ENCODE measurements around the gene MEIG1. TPM values are rescaled to one million over a fixed set of nuclear protein-coding genes. Genes with fewer than 3 reads are reported as not detected.
"Not testable (repeated sequence)": the region's sequence is repeated elsewhere in the genome, so short reads cannot be mapped to it uniquely, and the experiment has no call there.

Gene MEIG1
- total and polyA plus RNA-seq, 9 donors: 0.67 to 0.69 TPM; not detected in 7

DNA sequence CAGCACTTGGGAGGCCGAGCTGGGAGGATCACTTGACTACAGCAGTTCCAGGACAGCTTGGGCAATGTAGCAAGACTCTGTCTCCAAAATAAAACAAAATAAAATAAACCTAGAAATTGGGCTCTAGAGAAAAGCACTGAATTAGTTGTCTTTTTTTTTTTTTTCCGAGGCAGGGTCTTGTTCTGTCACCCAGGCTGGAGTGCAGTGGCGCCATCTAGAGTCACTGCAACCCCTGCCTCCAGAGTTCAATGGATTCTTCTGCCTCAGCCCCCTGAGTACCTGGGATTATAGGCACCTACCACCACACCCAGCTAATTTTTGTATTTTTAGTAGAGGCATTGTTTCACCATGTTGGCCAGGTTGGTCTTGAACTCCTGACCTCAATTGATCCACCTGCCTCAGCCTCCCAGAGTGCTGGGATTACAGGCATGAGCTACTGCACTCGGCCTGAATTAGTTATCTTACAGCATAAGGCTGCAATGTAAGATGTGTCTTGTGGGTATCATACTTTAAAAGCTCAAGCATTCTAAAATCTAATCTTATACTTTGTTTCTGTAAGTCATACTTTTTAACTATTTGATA is 12.8 kb downstream of the MEIG1 start:
- no peaks in the 10 kb centered on the region for H3K9me3 ChIP-seq
- intact Hi-C loops (cut with DNase I): no loop called here
- no peak for DNase-seq
- no peaks in the 10 kb centered on the region for H3K36me3 ChIP-seq
- 53 to 56% (median 55%) methylated on average over 4 of the region's 4 CpGs for WGBS, 3 donors
- no peak overlapping the region for H3K4me3 ChIP-seq
- TF ChIP-seq POLR2A (IDR thresholded peaks at IDR 0.05): no peak
- TF ChIP-seq CTCF (IDR thresholded peaks at IDR 0.05): no peak
- no peak for TF ChIP-seq EP300 (IDR thresholded peaks at IDR 0.05)
- no peak overlapping the region for H3K27ac ChIP-seq
- no peaks in the 10 kb centered on the region for H3K4me1 ChIP-seq (ENCODE audit: insufficient read depth)
- no peaks in the 10 kb centered on the region for H3K27me3 ChIP-seq

DNA sequence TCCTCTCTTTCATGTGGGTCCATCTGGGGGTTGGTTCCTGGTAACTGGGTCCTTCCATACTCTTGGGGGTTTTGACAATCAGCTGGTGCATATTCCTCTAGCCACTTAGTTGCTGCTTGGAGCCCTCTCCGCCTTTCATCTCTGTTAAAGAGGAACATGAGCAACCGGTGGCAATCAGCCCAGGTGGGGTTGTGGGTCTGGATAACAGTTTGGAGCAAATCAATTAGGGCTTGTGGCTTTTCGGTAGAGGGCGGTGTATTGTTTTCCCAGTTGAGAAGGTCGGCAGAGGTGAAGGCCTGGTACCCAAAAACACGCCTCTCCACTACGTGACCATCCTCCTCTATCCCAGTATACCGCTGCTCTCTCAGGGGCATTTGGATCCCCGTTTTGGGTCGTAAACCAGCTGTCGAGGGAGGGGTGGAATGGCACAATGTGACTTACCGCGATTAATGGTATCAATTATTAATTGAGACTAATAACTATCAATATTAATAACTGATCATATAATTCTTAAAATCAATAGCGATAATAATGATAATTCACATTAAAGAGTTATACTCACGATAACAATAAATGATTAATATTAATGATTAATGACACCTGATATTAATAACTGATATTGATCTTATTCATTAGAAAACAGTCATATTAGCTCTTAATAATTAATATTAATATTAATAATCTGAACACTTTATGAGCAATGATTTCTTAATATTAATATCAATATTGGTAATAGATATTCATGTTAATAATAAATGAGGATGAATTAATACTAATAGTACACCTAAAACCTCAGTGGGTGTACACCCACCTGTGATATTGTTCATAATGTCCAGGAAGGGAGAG is 15.2 kb downstream of the MEIG1 start:
- DNase-seq; H3K4me1 ChIP-seq (ENCODE audit: insufficient read depth); H3K4me3 ChIP-seq; H3K27me3 ChIP-seq; H3K9me3 ChIP-seq; intact Hi-C loops (cut with DNase I); H3K27ac ChIP-seq; H3K36me3 ChIP-seq: not testable (repeated sequence)
- WGBS, 3 donors: 39 to 58% (median 44%) methylated on average over 15 of the region's 15 CpGs

DNA sequence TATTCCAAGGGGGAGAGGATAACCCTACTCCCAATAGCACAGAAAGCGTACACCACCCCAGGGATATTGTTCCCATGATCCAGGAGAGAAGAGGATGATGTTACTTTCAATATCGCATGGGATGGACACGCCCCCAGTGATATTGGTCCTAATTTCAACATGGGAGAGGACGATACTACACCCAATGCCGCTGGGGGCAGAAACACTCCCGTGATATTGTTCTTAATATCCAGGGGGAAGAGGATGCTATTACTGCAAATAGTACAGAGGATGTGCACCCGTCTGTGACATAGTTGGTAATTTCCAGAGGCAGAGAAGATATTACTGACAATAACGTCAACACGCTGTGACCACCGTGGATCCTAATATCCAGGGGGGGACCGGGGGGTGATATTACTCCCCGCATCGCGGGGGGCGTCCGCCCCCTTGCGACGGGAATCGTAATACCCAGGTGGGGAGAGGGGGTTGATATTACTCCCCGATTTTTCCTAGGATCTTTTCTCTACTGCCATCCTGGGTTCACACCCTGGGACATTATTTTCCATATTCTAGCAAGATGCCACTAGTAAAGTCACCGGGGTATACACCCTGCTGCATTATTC is 16.6 kb downstream of the MEIG1 start:
- no peaks in the 10 kb centered on the region for H3K27me3 ChIP-seq
- intact Hi-C loops (cut with DNase I): no loop called here
- no peak overlapping the region for H3K27ac ChIP-seq
- no peaks in the 10 kb centered on the region for H3K36me3 ChIP-seq
- WGBS, 3 donors: 24 to 39% (median 31%) methylated on average over 21 of the region's 21 CpGs
- no peak for DNase-seq
- no peak for TF ChIP-seq EP300 (IDR thresholded peaks at IDR 0.05)
- TF ChIP-seq CTCF (IDR thresholded peaks at IDR 0.05): no peak
- TF ChIP-seq POLR2A (IDR thresholded peaks at IDR 0.05): no peak
- no peak overlapping the region for H3K4me3 ChIP-seq
- no peaks in the 10 kb centered on the region for H3K9me3 ChIP-seq
- no peaks in the 10 kb centered on the region for H3K4me1 ChIP-seq (ENCODE audit: insufficient read depth)

DNA sequence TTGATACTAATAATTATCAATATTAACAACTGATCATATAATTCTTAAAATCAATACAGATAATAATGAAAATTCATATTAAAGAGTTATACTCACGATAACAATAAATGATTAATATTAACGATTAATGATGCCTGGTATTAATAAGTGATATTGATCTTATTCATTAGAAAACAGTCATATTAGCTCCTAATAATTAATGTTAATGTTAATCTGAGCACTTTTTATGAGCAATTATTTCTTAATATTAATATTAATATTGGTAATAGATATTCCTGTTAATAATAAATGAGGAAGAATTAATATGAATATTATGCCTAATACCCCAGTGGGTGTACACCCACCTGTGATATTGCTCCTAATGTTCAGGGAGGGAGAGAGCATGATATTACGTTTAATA is 23.6 kb downstream of the MEIG1 start:
- no peaks in the 10 kb centered on the region for H3K27me3 ChIP-seq
- 90 to 93% (median 93%) methylated on average over 3 of the region's 3 CpGs for WGBS, 3 donors
- no peaks in the 10 kb centered on the region for H3K4me1 ChIP-seq (ENCODE audit: insufficient read depth)
- H3K36me3 ChIP-seq: no peaks in the 10 kb centered on the region
- no peak overlapping the region for H3K27ac ChIP-seq
- TF ChIP-seq POLR2A (IDR thresholded peaks at IDR 0.05): no peak
- no peak for TF ChIP-seq CTCF (IDR thresholded peaks at IDR 0.05)
- no peak for TF ChIP-seq EP300 (IDR thresholded peaks at IDR 0.05)
- H3K4me3 ChIP-seq: no peak overlapping the region
- no peaks in the 10 kb centered on the region for H3K9me3 ChIP-seq
- no peak for DNase-seq
- intact Hi-C loops (cut with DNase I): no loop called here

DNA sequence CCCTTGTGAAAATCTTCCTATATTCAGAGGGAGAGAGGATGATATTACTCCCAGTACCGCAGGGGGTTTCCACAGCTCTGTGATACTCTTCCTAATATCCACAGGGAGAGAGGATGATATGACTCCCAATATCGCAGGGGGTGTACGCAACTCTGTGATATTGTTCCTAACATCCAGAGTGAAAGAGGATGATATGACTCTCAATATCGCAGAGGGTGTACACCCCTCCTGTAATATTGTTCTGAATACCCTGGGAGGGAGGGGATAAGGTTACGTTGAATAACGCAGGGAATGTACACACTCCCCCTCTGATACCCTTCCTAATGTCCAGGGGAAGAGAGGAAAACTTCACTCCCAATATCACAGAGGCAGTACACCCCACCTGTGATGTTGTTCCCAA is 30.4 kb downstream of the MEIG1 start:
- 76 to 88% (median 82%) methylated on average over 6 of the region's 6 CpGs for WGBS, 3 donors
- H3K4me3 ChIP-seq; H3K36me3 ChIP-seq; H3K9me3 ChIP-seq; intact Hi-C loops (cut with DNase I); H3K27me3 ChIP-seq; H3K4me1 ChIP-seq (ENCODE audit: insufficient read depth); H3K27ac ChIP-seq; DNase-seq: not testable (repeated sequence)

- H3K9me3 ChIP-seq; H3K36me3 ChIP-seq; H3K27ac ChIP-seq; H3K4me3 ChIP-seq; intact Hi-C loops (cut with DNase I); DNase-seq; H3K27me3 ChIP-seq; H3K4me1 ChIP-seq (ENCODE audit: insufficient read depth): not testable (repeated sequence)
- 59 to 73% (median 65%) methylated on average over 19 of the region's 19 CpGs for WGBS, 3 donors
Observed at GRCh38 chr10:14991035-14991749, 32.0 kb downstream of the MEIG1 start.

- H3K9me3 ChIP-seq; intact Hi-C loops (cut with DNase I); H3K4me1 ChIP-seq (ENCODE audit: insufficient read depth); H3K4me3 ChIP-seq; H3K36me3 ChIP-seq; DNase-seq; H3K27ac ChIP-seq; H3K27me3 ChIP-seq: not testable (repeated sequence)
- WGBS, 3 donors: 82 to 88% (median 83%) methylated on average over 9 of the region's 9 CpGs
Observed at GRCh38 chr10:14992336-14992735, 33.1 kb downstream of the MEIG1 start.
